HG03469 (cell line): ENCODE results near the gene SOHLH1.

Experiments
- ATAC-seq: cut with Tn5 transposase; IDR thresholded peaks from one replicate; pipeline ENCODE4 v1.9.1; 2021; ENCODE audit warnings: mild to moderate bottlenecking, moderate library complexity, moderate number of reproducible peaks; ENCODE audit not compliant: unreplicated experiment

The SOHLH1 gene

DNA sequence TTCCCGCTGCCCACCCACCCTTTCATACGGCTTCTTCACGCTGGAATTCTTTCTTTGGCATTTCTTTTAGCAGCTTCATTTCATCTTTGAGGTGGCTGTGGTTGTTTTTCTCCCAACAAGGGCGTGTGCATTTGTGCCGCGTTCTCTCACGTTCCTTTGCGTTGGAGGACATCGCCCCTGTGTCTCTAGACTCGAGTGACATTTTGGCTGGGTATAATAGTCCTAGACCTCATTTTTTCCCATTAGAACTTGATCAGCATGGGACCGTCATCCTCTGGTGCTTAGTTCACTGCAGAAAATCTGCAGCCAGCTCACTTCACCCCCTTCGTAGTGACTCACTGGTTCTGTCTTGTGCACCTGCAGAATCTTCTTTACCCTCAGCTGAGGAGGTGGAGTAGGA, 32.2 kb upstream of the SOHLH1 start:
- ATAC-seq, result no peak

DNA sequence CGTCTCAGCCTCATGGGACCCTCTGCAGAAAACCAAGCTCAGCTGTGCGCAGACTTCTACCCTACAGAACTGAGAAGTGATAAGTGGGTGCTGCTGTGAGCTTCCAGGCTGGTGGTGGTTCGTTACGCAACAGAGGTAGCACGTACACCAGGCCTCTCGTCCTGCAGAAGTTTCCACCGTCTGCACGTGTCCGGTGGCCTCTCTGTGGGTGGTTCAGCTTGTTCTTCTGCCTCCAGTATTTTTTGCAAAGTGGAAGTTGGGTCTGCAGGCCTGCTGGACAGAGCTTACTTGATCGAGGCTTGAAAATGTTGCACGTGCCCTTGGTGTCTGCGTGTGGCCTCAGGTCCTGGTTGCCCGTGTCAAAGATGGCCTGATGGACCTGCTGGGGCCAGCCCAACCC, 30.2 kb upstream of the SOHLH1 start:
- no peak for ATAC-seq

DNA sequence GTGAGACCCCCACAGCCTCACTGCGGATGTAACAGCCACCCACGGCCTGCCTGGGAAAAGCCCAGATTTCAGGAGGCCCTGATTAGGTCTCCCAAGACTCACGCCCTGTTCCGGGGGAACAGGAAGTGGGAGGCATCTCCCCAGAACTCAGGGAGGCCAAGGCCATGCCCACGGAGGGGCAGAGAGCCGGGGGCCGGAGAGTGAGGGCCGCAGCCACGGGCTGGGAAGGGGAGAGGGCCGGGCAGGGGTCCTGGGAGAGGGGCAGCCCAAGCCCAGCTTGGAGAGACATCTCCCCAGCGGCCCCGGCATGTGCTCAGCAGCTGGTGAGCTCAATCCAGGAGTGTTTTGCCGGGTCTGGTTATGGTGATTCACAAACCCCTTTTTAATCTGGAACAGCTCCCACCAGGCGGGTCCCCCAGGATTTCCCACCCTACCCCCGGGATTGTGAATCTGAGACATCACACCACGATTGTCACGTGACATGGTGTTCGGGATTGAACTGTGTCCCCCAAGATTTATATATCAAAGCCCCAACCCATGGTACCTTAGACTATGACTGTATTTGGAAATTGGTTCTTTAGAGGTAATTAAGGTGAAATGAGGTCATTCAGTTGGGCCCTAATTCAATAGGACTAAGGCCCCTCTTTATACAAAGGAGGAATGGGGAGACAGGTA, 29.3 kb upstream of the SOHLH1 start:
- no peak for ATAC-seq

DNA sequence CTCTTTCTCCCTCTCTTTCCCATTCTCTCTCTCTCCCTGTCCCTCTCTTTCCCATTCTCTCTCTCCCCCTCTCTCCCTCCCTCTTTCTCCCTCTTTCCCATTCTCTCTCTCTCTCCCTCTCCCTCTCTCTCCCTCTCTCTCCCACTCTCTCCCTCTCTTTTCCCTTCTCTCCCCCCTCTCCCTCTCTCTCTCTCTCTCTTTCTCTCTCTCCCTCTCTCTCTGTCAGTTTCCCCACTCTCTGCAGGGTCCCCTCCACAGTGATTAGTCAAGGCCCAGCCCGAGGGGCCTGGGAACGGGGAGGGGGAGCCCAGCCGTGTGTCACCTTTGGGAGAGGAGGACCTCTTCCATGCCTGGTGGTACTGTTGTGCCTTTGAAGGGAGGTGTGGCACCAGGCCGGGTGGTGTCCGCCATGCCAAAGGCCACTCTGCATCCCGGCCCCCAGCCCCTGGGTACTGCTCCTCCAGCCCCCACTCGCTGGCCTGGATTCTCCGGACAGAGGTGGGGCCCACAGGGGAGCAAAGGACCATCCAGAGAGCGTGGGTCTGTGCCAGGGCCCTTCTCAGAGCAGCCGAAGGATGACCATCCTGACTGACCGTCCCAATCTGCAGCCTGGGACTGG, 28.1 kb upstream of the SOHLH1 start:
- ATAC-seq, result no peak

DNA sequence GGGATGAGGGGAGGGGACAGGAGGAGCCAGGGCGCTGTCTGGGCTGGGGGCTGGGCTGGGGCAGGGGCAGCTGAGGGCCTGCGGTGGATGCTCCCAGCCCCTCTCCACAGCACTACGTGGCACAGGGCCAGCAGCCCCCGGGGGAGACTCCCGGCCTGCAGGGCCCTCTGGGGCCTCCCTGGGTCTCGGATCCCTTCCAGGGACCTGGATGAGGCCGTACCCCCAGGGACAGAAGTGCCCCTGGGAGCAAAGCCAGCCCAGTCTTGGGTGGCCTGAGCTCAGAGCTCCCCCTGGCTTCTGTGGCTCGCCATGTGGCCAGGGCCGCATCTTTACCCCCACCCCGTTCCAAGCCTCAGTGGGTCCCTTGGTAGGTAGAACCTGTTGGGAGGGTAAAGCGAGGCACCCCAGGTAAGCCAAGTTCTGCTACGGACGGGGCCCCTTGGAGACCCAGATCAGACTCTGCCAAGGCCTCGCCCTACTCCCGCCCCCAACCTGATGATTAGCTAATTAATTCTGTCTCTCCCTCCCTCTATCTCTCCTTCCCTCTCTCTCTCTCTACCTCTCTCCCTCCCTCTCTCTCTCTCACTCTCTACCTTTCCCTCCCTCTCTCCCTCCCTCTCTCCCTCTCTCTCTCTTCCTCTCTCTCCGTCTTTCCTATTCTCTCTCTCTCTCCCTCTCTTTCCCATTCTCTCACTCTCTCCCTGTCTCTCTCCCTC, 27.0 kb upstream of the SOHLH1 start:
- no peak for ATAC-seq

DNA sequence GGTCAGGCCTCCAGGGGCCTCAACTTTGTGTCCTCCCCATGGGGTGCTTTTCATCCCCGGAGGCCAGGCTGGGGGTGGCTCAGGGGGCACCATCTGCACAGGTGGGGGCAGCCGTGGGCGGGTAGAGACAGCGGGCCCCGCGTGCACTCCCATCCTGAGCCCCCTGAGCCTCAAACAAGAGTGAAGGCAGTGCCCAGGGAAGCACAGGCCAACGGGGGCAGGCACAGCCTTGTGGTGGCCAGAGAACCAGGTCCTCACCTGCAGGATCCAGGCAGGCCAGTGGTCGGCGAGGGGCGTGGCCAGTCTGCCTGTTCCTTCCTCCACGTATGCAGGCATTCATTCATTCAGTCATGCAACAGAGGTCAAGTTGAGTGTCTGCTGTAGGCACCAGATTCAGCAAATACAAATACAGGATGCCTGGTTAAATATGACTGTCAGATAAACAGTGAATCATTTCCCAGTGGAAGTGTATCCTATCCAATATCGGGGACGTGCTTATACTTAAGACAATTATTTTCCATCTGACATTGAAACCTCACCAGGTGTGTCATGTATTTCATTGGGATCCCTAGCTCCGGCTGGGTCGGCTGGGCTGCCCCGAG, 25.0 kb upstream of the SOHLH1 start:
- ATAC-seq, result no peak

DNA sequence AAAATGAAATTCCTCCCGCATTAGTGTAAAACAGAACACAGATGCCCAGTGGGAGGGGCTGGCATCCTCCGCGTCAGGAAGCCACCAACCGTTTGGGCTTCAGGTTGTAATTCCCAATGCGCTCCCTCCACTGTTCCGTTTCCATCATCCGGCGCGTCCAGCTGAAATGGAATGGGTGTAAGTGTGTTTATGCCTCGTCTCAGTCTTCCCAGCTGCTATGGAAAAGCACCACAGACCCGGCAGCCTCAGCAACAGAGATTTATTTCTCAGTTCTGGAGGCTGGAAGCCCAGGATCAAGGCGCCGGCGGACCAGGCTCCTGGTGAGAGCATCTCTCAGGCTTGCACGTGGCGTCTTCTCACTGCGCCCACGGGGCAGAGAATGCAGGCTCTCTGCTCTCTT, 23.1 kb upstream of the SOHLH1 start:
- no peak for ATAC-seq

DNA sequence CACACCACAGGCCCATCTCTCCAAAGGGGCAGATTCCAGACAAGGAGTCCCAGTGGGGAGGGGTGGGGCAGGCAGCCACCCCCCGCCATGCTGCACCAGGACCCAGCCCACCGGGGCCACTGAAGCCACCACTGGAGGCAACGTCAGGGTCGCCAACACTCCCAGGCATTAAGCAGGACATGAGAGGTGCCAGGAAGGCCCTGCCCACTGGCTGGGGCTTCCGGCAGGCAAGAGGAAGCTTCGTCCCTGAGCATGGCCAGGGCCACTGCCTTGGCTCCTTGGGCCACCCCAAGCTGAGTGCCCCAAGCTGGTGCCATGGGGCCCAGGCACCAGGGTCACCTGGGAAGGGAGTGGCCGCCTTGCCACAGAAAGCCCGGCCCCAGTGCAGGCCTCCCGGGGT, 20.2 kb upstream of the SOHLH1 start:
- no peak for ATAC-seq

DNA sequence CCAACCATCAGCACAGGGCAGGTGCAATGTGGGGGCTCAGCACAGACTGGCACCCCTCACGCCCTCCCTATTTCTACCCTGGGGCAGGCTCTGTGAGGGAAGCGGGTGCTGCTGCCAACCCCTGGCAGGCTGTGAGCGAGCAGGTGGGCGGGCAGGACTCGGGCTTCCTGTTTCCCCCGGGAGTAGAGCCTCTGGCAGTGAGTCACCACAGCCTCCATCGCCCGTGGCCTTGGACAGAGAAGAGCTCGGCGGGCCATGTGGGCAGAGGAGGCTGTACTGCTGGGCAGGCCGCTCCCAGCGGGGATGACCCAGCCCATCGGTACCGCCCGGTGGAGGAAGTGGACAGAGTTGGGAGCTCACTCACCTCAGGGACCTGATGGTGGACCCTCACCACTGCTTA, 19.3 kb upstream of the SOHLH1 start:
- no peak for ATAC-seq

DNA sequence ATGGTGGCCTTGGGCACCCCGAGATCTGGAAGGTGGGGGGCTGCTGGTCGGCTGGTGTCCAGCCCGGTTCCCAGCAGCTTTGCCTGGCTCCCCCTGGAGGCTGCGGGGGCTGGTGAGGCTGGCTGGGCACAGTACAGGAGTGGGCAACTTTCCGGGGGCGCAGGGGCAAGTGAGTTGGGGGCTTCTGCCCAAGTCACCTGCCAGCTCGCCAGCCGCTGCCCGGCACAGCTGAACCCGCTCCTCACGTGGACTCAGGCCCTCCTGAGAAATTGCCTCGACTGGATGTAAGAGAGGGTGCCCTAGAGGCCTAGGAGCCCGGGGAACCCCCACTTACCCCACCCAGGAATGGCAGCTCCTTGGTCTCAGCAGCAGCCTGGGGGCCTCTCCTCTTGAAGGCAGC, 18.1 kb upstream of the SOHLH1 start:
- no peak for ATAC-seq

DNA sequence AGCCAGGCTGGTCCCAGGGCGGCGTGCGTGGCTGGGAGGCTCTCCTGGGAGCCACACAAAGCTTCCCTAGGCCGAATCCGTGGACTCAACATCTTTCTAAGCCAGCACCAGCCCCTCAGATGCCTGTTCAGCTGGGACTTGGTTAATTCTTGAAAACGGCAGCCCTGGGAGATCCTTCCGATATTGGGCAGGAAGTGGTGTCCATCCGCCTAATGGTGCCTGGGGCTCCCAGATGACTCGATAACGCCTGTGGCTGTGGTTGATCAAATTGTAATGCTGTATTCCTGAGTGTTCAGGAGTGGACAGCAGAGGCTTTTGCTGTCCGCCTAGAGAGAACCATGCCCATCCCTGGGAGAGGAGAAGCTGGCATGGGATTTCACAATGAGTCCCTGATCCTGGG, 16.8 kb upstream of the SOHLH1 start:
- no peak for ATAC-seq

DNA sequence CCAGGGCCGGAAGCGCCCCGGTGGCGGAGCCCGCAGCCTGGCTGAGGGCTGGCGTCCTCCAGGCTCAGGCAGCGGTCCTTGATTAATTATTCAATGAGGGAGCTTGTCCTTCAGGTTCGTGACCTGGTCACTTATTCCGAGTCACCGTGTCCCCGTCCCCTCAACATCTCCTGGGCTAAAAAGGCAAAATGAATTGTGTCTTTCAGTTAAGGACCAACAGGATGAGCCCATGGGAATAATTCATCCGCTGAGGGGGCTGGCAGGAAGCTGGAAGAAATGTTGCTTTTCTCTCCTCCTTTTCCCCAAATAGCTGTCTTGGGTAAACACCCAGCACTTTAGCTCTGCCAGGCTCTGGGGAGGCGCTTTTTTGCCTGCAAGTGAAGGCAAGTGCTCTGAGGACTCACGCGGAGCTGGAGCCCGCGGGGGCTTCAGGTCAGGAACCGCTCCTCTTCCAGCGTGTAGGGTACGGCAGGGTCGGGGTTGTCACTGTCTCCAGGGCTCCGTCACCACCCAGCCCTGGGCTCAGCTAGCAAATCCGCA, 15.8 kb upstream of the SOHLH1 start:
- ATAC-seq, result no peak

DNA sequence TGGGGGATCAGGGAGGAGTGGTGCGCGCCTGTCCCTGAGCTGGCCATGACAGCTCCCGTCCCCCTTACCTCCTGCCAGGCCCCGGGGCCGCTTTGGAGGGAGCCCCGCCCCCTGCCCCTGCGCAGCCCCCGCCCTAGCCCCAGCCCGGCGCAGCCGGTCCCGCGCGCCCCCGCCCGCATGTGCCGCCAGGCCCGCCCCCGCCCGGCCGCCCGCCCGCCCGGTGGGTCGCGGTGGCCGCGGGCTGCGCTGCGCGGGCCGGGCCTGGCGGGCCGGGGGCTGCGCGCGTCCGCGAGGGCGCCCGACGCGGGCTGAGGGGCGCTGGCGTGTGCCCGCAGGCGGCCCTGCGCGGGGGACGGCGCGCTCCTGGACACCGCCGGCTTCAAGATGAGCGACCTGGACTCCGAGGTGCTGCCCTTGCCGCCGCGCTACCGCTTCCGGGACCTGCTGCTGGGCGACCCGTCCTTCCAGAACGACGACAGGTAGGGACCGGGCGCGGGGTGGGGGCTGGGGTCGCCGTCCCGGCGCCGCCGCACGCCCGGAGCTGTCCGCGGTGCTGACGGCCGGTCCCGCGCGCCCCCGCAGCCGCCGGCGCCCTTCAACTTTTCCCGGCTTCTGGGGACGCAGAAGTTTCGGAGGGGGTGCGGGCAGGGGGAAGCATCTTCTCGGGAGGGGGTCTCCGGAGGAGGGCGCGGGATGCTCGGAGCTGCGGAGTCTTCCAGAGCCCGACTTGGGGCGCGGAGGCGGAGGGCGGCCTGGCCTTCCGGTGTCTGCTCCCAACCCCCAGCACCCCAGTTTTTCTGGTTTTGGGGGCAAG, 15.2 kb upstream of the SOHLH1 start:
- ATAC-seq, result no peak

DNA sequence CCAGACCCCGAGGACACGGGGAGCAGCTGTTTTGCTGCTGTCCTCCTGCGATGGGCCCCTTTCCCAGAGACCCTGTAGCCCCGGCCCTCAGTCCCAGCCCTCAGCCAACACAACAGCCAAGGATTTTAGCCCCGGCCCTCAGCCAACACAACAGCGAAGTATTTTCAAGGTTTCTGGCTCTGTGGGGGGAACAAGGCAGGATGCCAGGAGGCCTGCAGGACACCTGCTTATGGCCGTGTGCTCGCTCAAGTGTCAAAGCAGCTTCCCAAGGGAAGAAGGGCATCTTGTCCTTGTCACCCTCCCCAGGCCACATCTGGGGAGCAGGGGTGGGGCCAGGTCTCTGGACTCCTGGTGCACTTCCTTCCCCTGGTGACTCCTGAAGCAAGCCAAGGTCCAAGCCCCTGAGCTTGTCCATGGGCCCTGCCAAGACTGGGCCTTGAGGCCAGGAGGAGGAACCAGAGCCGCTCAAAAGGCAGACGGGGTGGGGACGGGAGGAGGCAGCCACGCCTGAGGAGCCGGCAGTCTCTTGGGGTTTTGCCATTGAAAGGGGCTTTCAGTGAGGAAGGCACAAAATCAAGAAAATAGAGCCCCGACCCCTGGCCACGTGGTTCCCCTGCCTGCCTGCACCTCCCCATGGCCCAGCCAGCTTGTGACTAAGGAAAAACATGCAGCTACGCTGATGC, 13.5 kb upstream of the SOHLH1 start:
- no peak for ATAC-seq

DNA sequence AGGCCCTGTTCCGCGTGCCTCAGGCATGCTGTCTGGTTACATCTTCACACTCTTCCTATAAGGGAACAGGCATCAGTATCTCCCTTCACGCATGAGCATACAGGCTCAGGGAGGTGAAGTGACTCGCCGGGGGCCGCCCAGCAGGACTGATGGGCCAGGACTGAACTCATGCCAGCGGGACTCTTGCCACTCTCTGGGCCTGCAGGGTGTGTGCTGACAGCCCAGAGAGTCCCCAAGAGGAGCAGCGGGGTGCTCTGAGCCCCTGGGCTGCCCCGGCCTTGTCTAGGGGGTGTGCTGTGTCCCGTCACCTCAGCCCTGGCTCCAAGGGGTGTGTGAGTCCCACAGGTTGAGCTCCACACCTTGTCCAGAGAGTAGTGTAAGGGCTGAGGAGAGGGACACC, 12.6 kb upstream of the SOHLH1 start:
- ATAC-seq, result no peak

DNA sequence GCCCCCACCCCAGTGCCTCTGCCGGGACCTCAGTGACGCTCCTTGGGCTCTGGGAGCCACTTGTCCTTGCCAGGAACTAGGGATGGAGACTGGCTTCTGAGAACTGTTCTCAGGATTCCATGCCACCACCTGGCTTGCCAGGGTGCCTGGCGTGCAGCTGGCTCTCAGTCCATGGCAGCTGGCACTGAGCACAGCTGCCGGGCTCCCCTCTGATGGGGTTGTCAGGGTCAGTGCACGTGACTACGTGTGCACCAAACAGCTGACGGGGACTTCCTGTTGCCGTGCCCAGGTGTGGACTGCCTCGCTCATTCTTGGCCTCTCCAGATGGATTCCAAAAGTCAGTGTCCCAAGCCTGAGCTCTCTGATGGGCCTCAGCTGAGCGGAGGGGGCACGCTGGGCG, 12.1 kb upstream of the SOHLH1 start:
- no peak for ATAC-seq

DNA sequence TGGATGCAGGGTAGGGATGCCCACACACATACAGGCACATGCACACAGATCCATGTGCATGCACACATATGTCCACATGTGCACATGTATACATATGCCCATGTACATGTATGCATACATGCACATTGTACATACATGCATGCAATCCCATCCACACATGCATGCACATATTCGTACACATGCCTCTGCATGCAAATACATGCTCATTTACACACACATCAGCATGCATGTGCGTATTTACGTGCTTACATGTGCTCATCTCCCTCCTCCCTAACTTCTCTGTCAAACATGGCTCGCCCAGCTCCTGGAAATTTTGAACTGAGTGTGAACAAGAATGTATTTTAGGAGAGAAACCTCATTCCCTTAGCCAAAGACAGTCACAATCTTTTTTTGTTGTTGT, 8.9 kb upstream of the SOHLH1 start:
- no peak for ATAC-seq

DNA sequence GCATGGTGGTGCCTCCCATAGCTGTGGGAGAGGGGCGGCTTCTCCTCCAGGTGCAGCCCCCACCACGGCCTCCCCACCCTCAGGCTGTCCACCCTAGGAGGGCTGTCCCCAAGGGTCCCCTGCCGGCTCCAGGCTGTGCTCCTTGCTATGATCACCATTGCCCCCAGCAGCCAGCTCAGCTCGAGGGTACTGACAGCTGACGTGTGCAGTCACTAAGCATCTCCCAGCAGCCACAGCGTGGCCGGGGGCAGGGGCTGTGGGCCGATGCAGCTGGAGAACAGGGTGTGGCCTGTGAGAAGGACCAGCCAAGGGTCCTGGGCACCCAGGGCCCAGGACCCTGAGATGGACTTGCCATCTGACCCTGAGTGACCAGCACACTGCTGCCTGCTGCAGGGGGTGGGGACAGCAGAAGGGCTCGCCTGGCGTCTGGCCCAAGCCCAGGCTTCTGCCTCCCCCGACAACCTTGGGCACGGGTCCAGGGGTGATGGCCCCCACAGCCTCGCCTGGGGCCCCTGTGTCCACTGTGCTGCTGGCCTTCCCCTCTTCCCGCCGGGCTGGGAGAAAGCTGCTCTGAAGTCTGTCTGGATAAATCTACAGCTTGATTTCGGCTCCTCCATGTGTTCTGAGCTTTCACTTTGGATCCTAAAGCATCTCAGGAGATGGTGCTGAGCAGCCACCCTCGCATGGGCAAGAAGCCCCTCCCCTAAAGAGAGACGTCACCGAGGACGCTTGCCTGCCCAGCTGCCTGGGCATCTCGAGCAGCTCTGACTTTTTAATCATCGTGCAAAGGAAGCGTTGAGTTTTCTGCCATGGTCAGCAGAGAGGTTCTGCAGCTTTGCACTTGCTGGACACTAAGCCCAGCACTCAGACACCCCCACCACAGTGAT, 8.2 kb upstream of the SOHLH1 start:
- ATAC-seq, result no peak

DNA sequence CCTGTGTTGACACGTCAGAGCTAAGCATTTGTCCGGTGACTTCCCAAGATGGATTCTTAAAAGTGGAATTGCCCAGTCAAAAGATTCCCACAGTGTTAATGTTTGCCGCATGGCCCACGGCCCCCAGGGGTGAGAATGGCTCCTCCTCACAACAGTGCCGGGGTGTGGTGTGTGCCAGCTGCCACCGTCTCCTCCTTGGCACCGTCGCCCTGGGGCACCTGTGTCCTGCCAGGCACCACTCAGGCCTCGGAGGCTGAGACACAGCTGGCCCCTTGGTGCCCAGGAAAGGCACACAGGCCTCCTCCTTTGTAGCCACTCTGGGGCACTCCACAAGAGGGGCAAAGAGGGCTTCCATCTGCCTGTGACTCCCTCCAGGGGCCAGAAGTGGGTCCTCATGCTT, 7.0 kb upstream of the SOHLH1 start:
- no peak for ATAC-seq
